Smooth muscle cell (in vitro differentiated cells): ENCODE measurements around the gene COLQ. TPM values are rescaled to one million over a fixed set of nuclear protein-coding genes. Genes with fewer than 3 reads are reported as not detected.

Experiments
- DNase-seq: peaks from one replicate; lab custom pipeline; 2025; ENCODE audit not compliant: unreplicated experiment; lab: John Stamatoyannopoulos, UW
- H2AFZ ChIP-seq: fragments of 200-600 bp; sonication (generic); 2 replicates; pipeline ENCODE4 v1.6.0; 2016; ENCODE audit warnings: antibody characterized with exemption, low read depth, mild to moderate bottlenecking
- H3F3A ChIP-seq: fragments of 200-600 bp; sonication (generic); 2 replicates; pipeline ENCODE4 v1.6.0; 2017; ENCODE audit warnings: antibody characterized with exemption, low read depth
- H3K27ac ChIP-seq: fragments of 200-600 bp; sonication (generic); 2 replicates; pipeline ENCODE4 v1.5.1; 2016; ENCODE audit warnings: low read depth, mild to moderate bottlenecking
- H3K27me3 ChIP-seq: fragments of 200-600 bp; sonication (generic); 2 replicates; pipeline ENCODE4 v1.6.1; 2016; ENCODE audit warnings: low read depth, mild to moderate bottlenecking
- H3K36me3 ChIP-seq: fragments of 200-600 bp; sonication (generic); 2 replicates; pipeline ENCODE4 v1.5.1; 2016; ENCODE audit warnings: low read depth
- H3K4me1 ChIP-seq: fragments of 200-600 bp; sonication (generic); 2 replicates; pipeline ENCODE4 v1.5.1; 2016; ENCODE audit warnings: low read depth
- H3K4me2 ChIP-seq: fragments of 200-600 bp; sonication (generic); 2 replicates; pipeline ENCODE4 v1.6.0; 2016; ENCODE audit warnings: mild to moderate bottlenecking
- H3K4me3 ChIP-seq: fragments of 200-600 bp; sonication (generic); 2 replicates; pipeline ENCODE4 v1.5.1; 2016; ENCODE audit warnings: mild to moderate bottlenecking
- H3K79me2 ChIP-seq: fragments of 200-600 bp; sonication (generic); 2 replicates; pipeline ENCODE4 v1.6.0; 2016; ENCODE audit warnings: low read depth, mild to moderate bottlenecking
- H3K9ac ChIP-seq: fragments of 200-600 bp; sonication (generic); 2 replicates; pipeline ENCODE4 v1.6.0; 2016; ENCODE audit warnings: low read depth
- H3K9me3 ChIP-seq: fragments of 200-600 bp; sonication (generic); replicated peaks from 2 replicates; pipeline ENCODE4 v1.5.1; 2016; ENCODE audit warnings: low read depth
- H4K20me1 ChIP-seq: fragments of 200-600 bp; sonication (generic); 2 replicates; pipeline ENCODE4 v1.6.0; 2016; ENCODE audit warnings: low read depth
- WGBS: methylation state at CpG from one replicate; pipeline ENCODE4 v1.1.7; 2016; ENCODE audit warnings: low lambda C conversion rate; 5-methylcytosine and 5-hydroxymethylcytosine counted together
- polyA plus RNA-seq: library from polyadenylated mRNA; unstranded; fragments of >200 nt; fragmentation: Nextera tagmentation; extraction: Ambion mirVana; gene quantifications from 2 replicates; pipeline ENCODE4 v1.2.1, GENCODE V29; 2016
- total RNA-seq: library from RNA; depleted of rRNA; stranded (reverse); fragments of >200 nt; gene quantifications from 2 replicates; pipeline ENCODE4 v1.2.3, GENCODE V29; 2014
- TF ChIP-seq, protein P1 (sequence below): fragments of 200-600 bp; sonication (generic); IDR thresholded peaks from 2 replicates; pipeline ENCODE4 v1.5.1; 2017; ENCODE audit warnings: borderline replicate concordance, mild to moderate bottlenecking, antibody characterized with exemption; ENCODE audit not compliant: insufficient read depth, poor library complexity, severe bottlenecking

COLQ gene
- total and polyA plus RNA-seq, 2 experiments from 2014 or later, result 0.69 to 1.8 TPM

GRCh38 chr3:15557511-15557946 lies 36.0 kb upstream of the COLQ start:
- H3K36me3 ChIP-seq, result peaks cover 1% of the 10 kb centered on the region
- H3K4me2 ChIP-seq, result no peak overlapping the region
- H3K79me2 ChIP-seq, result no peaks in the 10 kb centered on the region
- DNase-seq, result no peak
- 7% methylated on average over 3 of the region's 3 CpGs for WGBS
- H3K27me3 ChIP-seq, result no peaks in the 10 kb centered on the region
- H3K4me1 ChIP-seq, result peaks cover 8% of the 10 kb centered on the region
- H3K27ac ChIP-seq, result no peak overlapping the region
- H3K9ac ChIP-seq, result no peak overlapping the region
- no peaks in the 10 kb centered on the region for H3F3A ChIP-seq
- TF ChIP-seq, protein P1, sequence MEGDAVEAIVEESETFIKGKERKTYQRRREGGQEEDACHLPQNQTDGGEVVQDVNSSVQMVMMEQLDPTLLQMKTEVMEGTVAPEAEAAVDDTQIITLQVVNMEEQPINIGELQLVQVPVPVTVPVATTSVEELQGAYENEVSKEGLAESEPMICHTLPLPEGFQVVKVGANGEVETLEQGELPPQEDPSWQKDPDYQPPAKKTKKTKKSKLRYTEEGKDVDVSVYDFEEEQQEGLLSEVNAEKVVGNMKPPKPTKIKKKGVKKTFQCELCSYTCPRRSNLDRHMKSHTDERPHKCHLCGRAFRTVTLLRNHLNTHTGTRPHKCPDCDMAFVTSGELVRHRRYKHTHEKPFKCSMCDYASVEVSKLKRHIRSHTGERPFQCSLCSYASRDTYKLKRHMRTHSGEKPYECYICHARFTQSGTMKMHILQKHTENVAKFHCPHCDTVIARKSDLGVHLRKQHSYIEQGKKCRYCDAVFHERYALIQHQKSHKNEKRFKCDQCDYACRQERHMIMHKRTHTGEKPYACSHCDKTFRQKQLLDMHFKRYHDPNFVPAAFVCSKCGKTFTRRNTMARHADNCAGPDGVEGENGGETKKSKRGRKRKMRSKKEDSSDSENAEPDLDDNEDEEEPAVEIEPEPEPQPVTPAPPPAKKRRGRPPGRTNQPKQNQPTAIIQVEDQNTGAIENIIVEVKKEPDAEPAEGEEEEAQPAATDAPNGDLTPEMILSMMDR, result peak; percentile 54
- H4K20me1 ChIP-seq, result no peaks in the 10 kb centered on the region
- no peak overlapping the region for H2AFZ ChIP-seq
- H3K4me3 ChIP-seq, result no peak overlapping the region
- H3K9me3 ChIP-seq, result no peaks in the 10 kb centered on the region

DNA sequence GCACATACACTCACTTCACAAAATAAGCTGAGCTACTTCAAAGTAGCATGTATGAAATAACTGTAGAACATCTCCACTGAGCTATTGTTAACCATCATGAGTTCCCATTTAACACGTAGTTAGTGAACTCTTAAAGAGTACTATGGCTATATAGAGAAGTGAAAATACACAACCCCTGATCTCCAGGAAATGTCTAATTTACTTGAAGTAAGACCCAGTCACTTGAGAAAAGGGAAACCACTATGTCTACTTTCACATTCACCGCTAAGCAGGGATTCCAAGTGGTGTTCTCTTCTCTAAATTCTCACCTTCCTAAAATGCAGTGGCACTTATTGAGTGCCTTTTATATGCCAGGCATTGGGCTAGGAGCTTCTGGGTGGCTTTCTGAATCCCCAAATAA lies 35.0 kb upstream of the COLQ start:
- no peaks in the 10 kb centered on the region for H3K9me3 ChIP-seq
- WGBS, result 95% methylated on average over 2 of the region's 2 CpGs
- H3K4me2 ChIP-seq, result no peak overlapping the region
- no peaks in the 10 kb centered on the region for H4K20me1 ChIP-seq
- H2AFZ ChIP-seq, result no peak overlapping the region
- H3K36me3 ChIP-seq, result no peaks in the 10 kb centered on the region
- no peak overlapping the region for H3K9ac ChIP-seq
- H3K4me1 ChIP-seq, result peaks cover 8% of the 10 kb centered on the region
- H3K79me2 ChIP-seq, result no peaks in the 10 kb centered on the region
- H3F3A ChIP-seq, result no peaks in the 10 kb centered on the region
- no peak for DNase-seq
- no peaks in the 10 kb centered on the region for H3K27me3 ChIP-seq
- H3K4me3 ChIP-seq, result no peak overlapping the region
- no peak overlapping the region for H3K27ac ChIP-seq
- TF ChIP-seq, protein P1, result no peak

DNA sequence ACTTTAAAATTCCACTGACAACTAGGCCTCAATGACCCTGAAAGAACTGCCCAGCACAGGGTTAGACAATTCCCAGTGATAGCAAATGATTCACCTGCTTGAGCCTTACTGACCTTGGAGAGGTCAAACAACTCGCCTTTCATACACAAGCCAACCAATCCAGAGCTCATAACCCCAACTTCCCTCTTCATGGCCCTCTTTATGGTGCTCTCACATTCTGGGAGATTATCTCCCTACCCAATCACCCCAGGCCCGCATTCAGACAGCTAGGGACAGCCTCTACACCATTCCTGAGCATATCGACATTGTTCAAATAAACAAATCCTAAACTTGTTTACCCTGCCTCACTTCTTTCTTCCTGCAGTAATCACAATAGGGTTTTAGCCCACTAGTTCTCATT lies 32.2 kb upstream of the COLQ start:
- Histone ChIP-seq H3F3A (no peaks in the 10 kb centered on the region), H3K27ac (no peak overlapping the region), H3K9ac (no peak overlapping the region), H2AFZ (no peak overlapping the region), H3K27me3 (no peaks in the 10 kb centered on the region), H3K79me2 (no peaks in the 10 kb centered on the region), H3K4me1 (no peaks in the 10 kb centered on the region), H3K4me3 (no peak overlapping the region), H3K9me3 (no peaks in the 10 kb centered on the region), H3K36me3 (no peaks in the 10 kb centered on the region), H3K4me2 (no peak overlapping the region), H4K20me1 (no peaks in the 10 kb centered on the region)
- WGBS, result 95% methylated on average over 3 of the region's 3 CpGs
- TF ChIP-seq, protein P1, result no peak
- DNase-seq, result no peak

DNA sequence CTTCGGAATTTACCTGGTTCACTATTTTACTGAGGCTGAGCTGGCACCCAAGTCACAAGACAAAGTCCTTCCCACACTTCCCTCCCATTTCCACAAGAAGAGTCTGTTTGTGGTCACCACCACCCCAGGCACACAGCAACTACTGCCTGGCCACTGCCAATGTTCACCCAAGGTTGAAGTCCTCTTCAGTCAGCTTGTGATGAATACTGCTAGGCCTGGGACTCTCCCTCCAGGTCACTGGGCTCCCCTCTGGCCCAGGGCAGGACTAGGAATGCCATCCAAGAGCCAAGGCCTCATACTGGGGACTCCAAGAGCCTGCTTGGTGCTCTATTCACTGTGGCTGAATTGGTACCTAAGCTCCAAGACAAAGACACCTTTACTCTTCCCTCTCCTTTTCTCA lies 30.4 kb upstream of the COLQ start:
- no peaks in the 10 kb centered on the region for H3K9me3 ChIP-seq
- TF ChIP-seq, protein P1, result no peak
- no peaks in the 10 kb centered on the region for H3K36me3 ChIP-seq
- no peaks in the 10 kb centered on the region for H3K4me1 ChIP-seq
- H3K4me2 ChIP-seq, result no peak overlapping the region
- H3K27me3 ChIP-seq, result no peaks in the 10 kb centered on the region
- no peak overlapping the region for H3K9ac ChIP-seq
- H3K27ac ChIP-seq, result no peak overlapping the region
- no peak overlapping the region for H3K4me3 ChIP-seq
- no peaks in the 10 kb centered on the region for H4K20me1 ChIP-seq
- WGBS, result 100% methylated on average over 1 of the region's 1 CpG
- H2AFZ ChIP-seq, result no peak overlapping the region
- no peak for DNase-seq
- H3K79me2 ChIP-seq, result no peaks in the 10 kb centered on the region
- H3F3A ChIP-seq, result no peaks in the 10 kb centered on the region
